GM10266 (cell line): Measurements from ENCODE around the gene SLC66A3.

Experiments
- DNase-seq: peaks from one replicate; pipeline ENCODE4 v3.0.0; 2012; ENCODE audit errors: extremely low spot score
- CTCF ChIP-seq: IDR thresholded peaks from 2 replicates; pipeline ENCODE4 v1.5.1; 2012; ENCODE audit warnings: mild to moderate bottlenecking, low read depth; ENCODE audit not compliant: control insufficient read depth, insufficient read depth; ENCODE audit errors: missing control alignments

SLC66A3 gene

GRCh38 chr2:11179899-11180298 lies 24.6 kb downstream of the SLC66A3 start:
- no peak for DNase-seq
- no peak for TF ChIP-seq CTCF

- TF ChIP-seq CTCF, result no peak
- DNase-seq, result no peak
Observed at GRCh38 chr2:11180653-11181052, 25.4 kb downstream of the SLC66A3 start.

GRCh38 chr2:11182951-11183350 lies 27.7 kb downstream of the SLC66A3 start:
- DNase-seq, result no peak
- no peak for TF ChIP-seq CTCF

- TF ChIP-seq CTCF, result no peak
- DNase-seq, result no peak
Observed at GRCh38 chr2:11186145-11186544, 30.9 kb downstream of the SLC66A3 start.

GRCh38 chr2:11187083-11187619 lies 31.9 kb downstream of the SLC66A3 start:
- no peak for DNase-seq
- TF ChIP-seq CTCF, result no peak

GRCh38 chr2:11187731-11188130 lies 32.5 kb downstream of the SLC66A3 start:
- TF ChIP-seq CTCF, result no peak
- no peak for DNase-seq

- DNase-seq, result no peak
- TF ChIP-seq CTCF, result no peak
Observed at GRCh38 chr2:11196246-11196645, 41.0 kb downstream of the SLC66A3 start.

GRCh38 chr2:11200651-11201050 lies 45.4 kb downstream of the SLC66A3 start:
- no peak for DNase-seq
- no peak for TF ChIP-seq CTCF
